ENCODE data around the gene ANAPC13. TPM values are rescaled to one million over a fixed set of nuclear protein-coding genes. Genes with fewer than 3 reads are reported as not detected.
A peak's percentile ranks its signal among the peaks of the same experiment; 100 is the strongest.

The ANAPC13 gene
- total and polyA plus RNA-seq, 12 donors, result 51.1 to 186 (median 76.8) TPM

- Histone ChIP-seq H3K4me1 (replicated peaks in 1 of 2) (no peaks in the 10 kb centered on the region), H3K27me3 (no peaks in the 10 kb centered on the region), H3K9me3 (replicated peaks in 1 of 3) (no peaks in the 10 kb centered on the region), H3K36me3 (replicated peaks in 1 of 2) (peaks cover 8 to 32% of the 10 kb centered on the region in 2 donors), H3K27ac (no peak overlapping the region), H3K4me3 (no peak overlapping the region)
- DNase-seq, result no peak
- 80 to 89% (median 85%) methylated on average over 5 of the region's 5 CpGs for WGBS, 4 donors
- intact Hi-C loops (cut with DNase I), result loop anchor here (5.0 to 10.0 kb wide), 4 partner anchors 100 to 270 kb away; partner anchors contain the start of gene AMOTL2 (in 1 of the 2)
- no peak for TF ChIP-seq CTCF (IDR thresholded peaks at IDR 0.05)
- TF ChIP-seq POLR2A (IDR thresholded peaks at IDR 0.05), result no peak
Observed at GRCh38 chr3:134474956-134475355, 10.8 kb downstream of the ANAPC13 start.

GRCh38 chr3:134473868-134474546 is 11.8 kb downstream of the ANAPC13 start:
- peak; percentile 69 to 89 (median 82) for TF ChIP-seq CTCF (IDR thresholded peaks at IDR 0.05)
- TF ChIP-seq POLR2A (IDR thresholded peaks at IDR 0.05), result no peak
- peak; percentile 66 to 92 (median 78) for DNase-seq
- Histone ChIP-seq H3K4me3 (no peak overlapping the region), H3K27ac (no peak overlapping the region), H3K9me3 (replicated peaks in 1 of 3) (no peaks in the 10 kb centered on the region), H3K27me3 (no peaks in the 10 kb centered on the region), H3K4me1 (replicated peaks in 1 of 2) (no peaks in the 10 kb centered on the region), H3K36me3 (replicated peaks in 1 of 2) (peaks cover 8 to 30% of the 10 kb centered on the region in 2 donors)
- whole genome bisulfite sequencing, 4 donors, result 22 to 29% (median 28%) methylated on average over 8 to 9 of the region's 9 CpGs
- intact Hi-C loops (cut with DNase I), result loop anchor here (5.0 to 10.0 kb wide), 4 partner anchors 99 to 269 kb away; partner anchors contain the start of gene AMOTL2 (in 1 of the 2)

GRCh38 chr3:134472831-134473230 is 13.0 kb downstream of the ANAPC13 start:
- H3K36me3 ChIP-seq (replicated peaks in 1 of 2), result peaks cover under 1 to 18% of the 10 kb centered on the region in 2 donors
- no peaks in the 10 kb centered on the region for H3K4me1 ChIP-seq (replicated peaks in 1 of 2)
- H3K4me3 ChIP-seq, result no peak overlapping the region
- WGBS, 4 donors, result 93 to 98% (median 96%) methylated on average over 4 to 6 of the region's 6 CpGs
- intact Hi-C loops (cut with DNase I), result loop anchor here (5.0 to 10.0 kb wide), 4 partner anchors 98 to 268 kb away; partner anchors contain the start of gene AMOTL2 (in 1 of the 2)
- H3K27me3 ChIP-seq, result no peaks in the 10 kb centered on the region
- DNase-seq, result no peak
- TF ChIP-seq CTCF (IDR thresholded peaks at IDR 0.05), result no peak
- H3K27ac ChIP-seq, result no peak overlapping the region
- H3K9me3 ChIP-seq (replicated peaks in 1 of 3), result no peaks in the 10 kb centered on the region

DNA sequence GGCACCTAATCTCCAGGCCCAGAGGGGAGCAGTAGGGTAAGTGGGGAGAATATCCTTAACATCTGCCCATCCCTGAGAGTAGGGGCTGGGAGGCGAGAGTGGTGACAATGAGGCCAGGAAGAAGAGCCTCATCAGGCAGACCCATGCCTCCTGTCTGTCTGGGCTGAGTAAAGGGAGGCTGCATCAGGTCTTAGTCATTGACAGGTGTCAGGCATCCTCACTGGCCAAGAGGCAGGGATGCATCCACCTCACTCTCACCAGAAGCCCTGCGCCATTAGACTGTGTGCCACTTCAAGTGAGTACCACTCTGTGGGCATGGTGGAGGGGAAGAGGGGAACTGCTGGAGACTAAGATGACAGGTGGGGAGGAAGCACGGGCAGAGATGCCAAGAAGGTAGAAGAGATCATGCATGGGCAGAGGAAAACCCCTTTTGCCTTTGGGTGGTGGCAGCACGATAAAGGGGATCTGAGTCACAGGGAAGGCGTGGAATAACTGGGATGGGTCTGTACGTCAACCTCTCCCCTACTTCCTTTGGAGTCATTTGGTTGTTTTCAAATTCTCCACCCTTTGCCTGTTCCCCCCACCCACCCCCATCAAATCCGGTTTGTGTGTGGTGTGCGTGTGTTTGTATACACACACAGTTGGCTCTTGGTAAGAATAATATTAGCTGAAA is 14.1 kb downstream of the ANAPC13 start:
- no peak overlapping the region for H3K27ac ChIP-seq
- no peak for TF ChIP-seq POLR2A (IDR thresholded peaks at IDR 0.05)
- TF ChIP-seq CTCF (IDR thresholded peaks at IDR 0.05), result no peak
- DNase-seq, result no peak
- no peaks in the 10 kb centered on the region for H3K4me1 ChIP-seq (replicated peaks in 1 of 2)
- intact Hi-C loops (cut with DNase I), result loop anchor here (5.0 to 10.0 kb wide), 4 partner anchors 97 to 267 kb away; partner anchors contain the start of gene AMOTL2 (in 1 of the 2)
- H3K4me3 ChIP-seq, result no peak overlapping the region
- H3K36me3 ChIP-seq (replicated peaks in 1 of 2), result peaks cover 0 to 6% of the 10 kb centered on the region in 2 donors
- H3K27me3 ChIP-seq, result no peaks in the 10 kb centered on the region
- WGBS, 4 donors, result 76 to 85% (median 82%) methylated on average over 8 of the region's 8 CpGs
- H3K9me3 ChIP-seq (replicated peaks in 1 of 3), result no peaks in the 10 kb centered on the region

Data from adrenal gland (tissue), 12 donors.